GM10248 (cell line): ENCODE measurements around the gene TPM1.

Experiments
- CTCF ChIA-PET: fragments of 300-600 bp; sonication (Branson Sonifier 250); formaldehyde crosslinking; extraction: SDS; loops from one replicate; lab custom pipeline; 2021; ENCODE audit warnings: antibody characterized with exemption; lab: Yijun Ruan, JAX
- POLR2A ChIA-PET: fragments of 350-650 bp; sonication (Branson Sonifier 250); formaldehyde crosslinking; extraction: SDS; loops from one replicate; lab custom pipeline; 2020; ENCODE audit warnings: antibody characterized with exemption; lab: Yijun Ruan, JAX
- DNase-seq: peaks from one replicate; pipeline ENCODE4 v3.0.0; 2012; ENCODE audit errors: extremely low spot score
- CTCF ChIP-seq: IDR thresholded peaks from 2 replicates; pipeline ENCODE4 v1.5.1; 2012; ENCODE audit warnings: mild to moderate bottlenecking, low read depth; ENCODE audit errors: extremely low read depth, missing control alignments, control extremely low read depth

TPM1 gene

GRCh38 chr15:63073497-63074172, 31.1 kb downstream of the TPM1 start:
- DNase-seq = no peak
- CTCF ChIA-PET = interaction anchor here (1.8 to 2.0 kb wide), 2 partner anchors 20 to 26 kb away, joined by 4 to 13 read pairs; no protein-coding TSS in a partner anchor
- POLR2A ChIA-PET = no interaction called here
- no peak for TF ChIP-seq CTCF

- DNase-seq = no peak
- POLR2A ChIA-PET = no interaction called here
- CTCF ChIA-PET = no interaction called here
- TF ChIP-seq CTCF = no peak
Measured at GRCh38 chr15:63075015-63075983, 32.8 kb downstream of the TPM1 start.

GRCh38 chr15:63075984-63076713, 33.6 kb downstream of the TPM1 start:
- no peak for TF ChIP-seq CTCF
- ChIA-PET CTCF (interaction anchor here (1.0 kb wide), 1 partner anchor 19 kb away, joined by 3 read pairs; no protein-coding TSS in a partner anchor), POLR2A (no interaction called here)
- no peak for DNase-seq

GRCh38 chr15:63076714-63077046, 34.1 kb downstream of the TPM1 start:
- no peak for DNase-seq
- ChIA-PET CTCF (interaction anchor here (1.0 kb wide), 1 partner anchor 18 kb away, joined by 3 read pairs; no protein-coding TSS in a partner anchor), POLR2A (no interaction called here)
- TF ChIP-seq CTCF = no peak

- DNase-seq = no peak
- TF ChIP-seq CTCF = no peak
- ChIA-PET POLR2A (no interaction called here), CTCF (interaction anchor here (1.8 kb wide), 1 partner anchor 30 kb away, joined by 15 read pairs; no protein-coding TSS in a partner anchor)
Measured at GRCh38 chr15:63077952-63078351, 35.4 kb downstream of the TPM1 start.
